Ishikawa (cell line): ENCODE data around the gene ITPR1.

Experiments
- CEBPB ChIP-seq: IDR thresholded peaks from 2 replicates; pipeline ENCODE4 v1.6.1; 2012
- CREB1 ChIP-seq: IDR thresholded peaks from 2 replicates; pipeline ENCODE4 v1.6.1; 2012; ENCODE audit warnings: low read depth
- EGR1 ChIP-seq: IDR thresholded peaks from 2 replicates; pipeline ENCODE4 v1.6.1; 2012
- EP300 ChIP-seq: IDR thresholded peaks from 2 replicates; pipeline ENCODE4 v1.6.1; 2012; ENCODE audit warnings: borderline replicate concordance
- FOXM1 ChIP-seq: IDR thresholded peaks from 2 replicates; pipeline ENCODE4 v1.6.1; 2012; ENCODE audit warnings: low read depth, borderline replicate concordance
- NFIC ChIP-seq: IDR thresholded peaks from 2 replicates; pipeline ENCODE4 v1.6.1; 2012
- RAD21 ChIP-seq: IDR thresholded peaks from 2 replicates; pipeline ENCODE4 v1.6.1; 2012; ENCODE audit warnings: low read depth
- TAF1 ChIP-seq: IDR thresholded peaks from 2 replicates; pipeline ENCODE4 v1.6.1; 2012; ENCODE audit warnings: low read depth, mild to moderate bottlenecking
- TCF12 ChIP-seq: IDR thresholded peaks from 2 replicates; pipeline ENCODE4 v1.6.1; 2012; ENCODE audit warnings: low read depth
- TEAD4 ChIP-seq: IDR thresholded peaks from 2 replicates; pipeline ENCODE4 v1.6.1; 2012
- YY1 ChIP-seq: IDR thresholded peaks from 2 replicates; pipeline ENCODE4 v1.6.1; 2012; ENCODE audit warnings: low read depth
- ZBTB7A ChIP-seq: IDR thresholded peaks from 2 replicates; pipeline ENCODE4 v1.6.1; 2012; ENCODE audit warnings: low read depth
- TF ChIP-seq, protein P1 (sequence below): IDR thresholded peaks from 2 replicates; pipeline ENCODE4 v1.6.1; 2012; ENCODE audit warnings: low read depth, mild to moderate bottlenecking
- TF ChIP-seq, protein P2 (sequence below): IDR thresholded peaks from 2 replicates; pipeline ENCODE4 v1.6.1; 2012

DNA sequence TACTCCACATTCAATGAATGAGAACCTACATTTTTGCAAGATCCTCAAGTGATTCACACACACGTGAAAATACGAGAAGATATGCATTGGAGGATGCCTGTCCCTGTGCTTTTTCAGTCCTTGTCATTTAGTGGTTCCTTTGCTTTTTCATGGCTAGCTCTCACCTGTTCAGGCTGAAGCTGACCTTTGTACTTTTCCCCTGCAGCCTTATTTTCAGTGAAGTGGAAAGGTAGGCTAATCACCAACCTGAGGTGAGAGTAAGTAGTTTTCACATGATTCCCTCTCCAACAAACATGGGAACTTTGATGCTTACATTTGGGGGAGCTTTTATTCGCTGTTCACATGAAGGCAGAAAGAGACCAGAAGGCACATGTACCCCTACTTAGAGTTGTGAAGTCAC is 8.3 kb downstream of the ITPR1 start:
- TF ChIP-seq, protein P1, sequence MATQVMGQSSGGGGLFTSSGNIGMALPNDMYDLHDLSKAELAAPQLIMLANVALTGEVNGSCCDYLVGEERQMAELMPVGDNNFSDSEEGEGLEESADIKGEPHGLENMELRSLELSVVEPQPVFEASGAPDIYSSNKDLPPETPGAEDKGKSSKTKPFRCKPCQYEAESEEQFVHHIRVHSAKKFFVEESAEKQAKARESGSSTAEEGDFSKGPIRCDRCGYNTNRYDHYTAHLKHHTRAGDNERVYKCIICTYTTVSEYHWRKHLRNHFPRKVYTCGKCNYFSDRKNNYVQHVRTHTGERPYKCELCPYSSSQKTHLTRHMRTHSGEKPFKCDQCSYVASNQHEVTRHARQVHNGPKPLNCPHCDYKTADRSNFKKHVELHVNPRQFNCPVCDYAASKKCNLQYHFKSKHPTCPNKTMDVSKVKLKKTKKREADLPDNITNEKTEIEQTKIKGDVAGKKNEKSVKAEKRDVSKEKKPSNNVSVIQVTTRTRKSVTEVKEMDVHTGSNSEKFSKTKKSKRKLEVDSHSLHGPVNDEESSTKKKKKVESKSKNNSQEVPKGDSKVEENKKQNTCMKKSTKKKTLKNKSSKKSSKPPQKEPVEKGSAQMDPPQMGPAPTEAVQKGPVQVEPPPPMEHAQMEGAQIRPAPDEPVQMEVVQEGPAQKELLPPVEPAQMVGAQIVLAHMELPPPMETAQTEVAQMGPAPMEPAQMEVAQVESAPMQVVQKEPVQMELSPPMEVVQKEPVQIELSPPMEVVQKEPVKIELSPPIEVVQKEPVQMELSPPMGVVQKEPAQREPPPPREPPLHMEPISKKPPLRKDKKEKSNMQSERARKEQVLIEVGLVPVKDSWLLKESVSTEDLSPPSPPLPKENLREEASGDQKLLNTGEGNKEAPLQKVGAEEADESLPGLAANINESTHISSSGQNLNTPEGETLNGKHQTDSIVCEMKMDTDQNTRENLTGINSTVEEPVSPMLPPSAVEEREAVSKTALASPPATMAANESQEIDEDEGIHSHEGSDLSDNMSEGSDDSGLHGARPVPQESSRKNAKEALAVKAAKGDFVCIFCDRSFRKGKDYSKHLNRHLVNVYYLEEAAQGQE = no peak
- TF ChIP-seq TCF12 (no peak), FOXM1 (no peak), TEAD4 (no peak), ZBTB7A (no peak), EP300 (no peak), TAF1 (no peak), CEBPB (no peak), YY1 (no peak), RAD21 (no peak), EGR1 (no peak), CREB1 (no peak), NFIC (no peak)
- TF ChIP-seq, protein P2, sequence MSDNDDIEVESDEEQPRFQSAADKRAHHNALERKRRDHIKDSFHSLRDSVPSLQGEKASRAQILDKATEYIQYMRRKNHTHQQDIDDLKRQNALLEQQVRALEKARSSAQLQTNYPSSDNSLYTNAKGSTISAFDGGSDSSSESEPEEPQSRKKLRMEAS = no peak
